Erythroblast (primary cell): Measurements from ENCODE around the gene TNFRSF18.

Source experiments
- DNase-seq, 2 experiments: peaks; one replicate each; lab custom pipeline; 2025; lab: John Stamatoyannopoulos, UW
- GATA1 ChIP-seq: IDR thresholded peaks from 2 replicates; pipeline ENCODE4 v1.6.1; 2011; ENCODE audit warnings: low read depth, mild to moderate bottlenecking, control low read depth, low read length, moderate library complexity
- POLR2A ChIP-seq: IDR thresholded peaks from 2 replicates; pipeline ENCODE4 v1.6.1; 2011; ENCODE audit warnings: mild to moderate bottlenecking, low read length

Gene TNFRSF18

DNA sequence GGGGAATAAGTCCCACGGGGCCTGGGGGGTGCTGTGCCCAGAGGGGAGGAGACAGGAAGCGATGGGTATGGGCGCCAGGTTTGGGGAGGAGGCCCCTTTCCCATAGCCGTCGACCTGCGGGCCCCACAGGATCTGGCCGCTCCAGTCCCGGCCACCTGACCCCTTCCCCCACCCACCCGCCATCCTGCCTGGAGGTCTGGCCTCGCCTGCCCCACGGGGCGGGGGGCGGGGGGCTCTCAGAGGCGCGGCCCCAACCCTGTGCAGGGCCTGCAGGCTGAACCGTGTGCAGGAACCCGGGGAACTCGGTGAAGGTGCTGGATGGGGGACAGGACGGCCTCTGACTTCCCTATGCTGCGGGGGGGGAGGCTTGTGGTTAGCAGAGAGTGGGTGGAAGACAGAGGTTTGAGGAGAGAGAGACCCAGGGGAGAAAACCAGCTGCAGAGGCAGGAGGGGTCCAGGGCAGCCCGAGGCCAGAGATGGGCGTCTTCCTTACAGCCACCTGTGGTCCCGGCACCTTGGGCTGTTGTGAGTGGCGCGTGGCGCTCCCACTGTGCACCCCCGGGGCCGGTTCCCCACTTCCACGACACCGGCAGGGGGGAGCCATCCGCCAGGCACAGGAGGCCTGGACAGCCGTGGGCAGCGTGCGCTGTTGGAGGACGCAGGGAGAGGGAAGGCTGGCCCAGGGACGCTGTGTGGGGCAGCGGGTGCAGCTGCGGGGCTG is 2.5 kb upstream of the TNFRSF18 start:
- no peak for DNase-seq
- no peak for TF ChIP-seq POLR2A
- TF ChIP-seq GATA1: no peak

DNA sequence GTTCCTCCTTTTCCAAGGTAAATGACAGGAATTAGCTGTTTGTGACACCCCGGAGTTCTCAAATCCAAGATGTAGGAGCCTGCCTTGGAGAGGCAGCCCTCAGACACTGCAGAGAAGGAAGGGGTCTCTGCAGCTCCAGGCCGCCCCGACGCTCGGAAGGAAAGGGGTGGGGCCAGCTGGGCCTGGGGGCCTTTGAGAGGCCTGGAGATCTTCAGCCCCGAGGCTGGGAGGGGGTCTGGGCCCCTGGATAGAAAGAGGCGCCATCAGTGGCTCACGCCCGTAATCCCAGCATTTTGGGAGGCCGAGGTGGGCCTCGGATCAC is 1.1 kb upstream of the TNFRSF18 start:
- TF ChIP-seq POLR2A (no peak), GATA1 (no peak)
- no peak for DNase-seq

DNA sequence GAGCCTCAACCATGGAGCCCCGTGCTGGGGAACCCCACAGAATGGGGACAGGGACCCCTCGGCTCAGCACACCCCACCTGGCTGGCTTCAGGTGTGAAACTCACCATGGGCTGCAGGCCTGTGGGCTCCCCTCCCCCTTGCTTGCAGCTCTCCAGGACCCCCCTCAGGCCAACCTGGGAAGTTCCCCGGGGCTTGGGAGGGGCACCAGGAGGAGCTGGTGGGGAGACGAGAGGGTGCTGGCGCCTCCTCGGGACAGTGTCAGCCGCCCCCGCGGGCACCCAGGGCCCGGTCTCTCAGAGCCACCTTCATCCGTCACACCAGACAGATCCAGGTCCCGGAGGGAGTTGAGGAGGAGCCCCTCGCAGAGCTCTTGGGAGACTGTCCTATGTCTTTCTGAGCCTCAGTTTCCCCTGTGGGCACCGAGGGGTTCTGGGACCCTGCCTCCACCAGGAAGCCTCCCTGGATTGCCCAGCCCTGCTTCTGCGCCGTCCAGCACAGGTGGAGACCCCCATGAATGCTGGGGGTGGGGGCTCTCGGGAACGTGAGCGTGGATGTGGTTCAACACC is 657 bp upstream of the TNFRSF18 start:
- TF ChIP-seq POLR2A (no peak), GATA1 (no peak)
- no peak for DNase-seq

DNA sequence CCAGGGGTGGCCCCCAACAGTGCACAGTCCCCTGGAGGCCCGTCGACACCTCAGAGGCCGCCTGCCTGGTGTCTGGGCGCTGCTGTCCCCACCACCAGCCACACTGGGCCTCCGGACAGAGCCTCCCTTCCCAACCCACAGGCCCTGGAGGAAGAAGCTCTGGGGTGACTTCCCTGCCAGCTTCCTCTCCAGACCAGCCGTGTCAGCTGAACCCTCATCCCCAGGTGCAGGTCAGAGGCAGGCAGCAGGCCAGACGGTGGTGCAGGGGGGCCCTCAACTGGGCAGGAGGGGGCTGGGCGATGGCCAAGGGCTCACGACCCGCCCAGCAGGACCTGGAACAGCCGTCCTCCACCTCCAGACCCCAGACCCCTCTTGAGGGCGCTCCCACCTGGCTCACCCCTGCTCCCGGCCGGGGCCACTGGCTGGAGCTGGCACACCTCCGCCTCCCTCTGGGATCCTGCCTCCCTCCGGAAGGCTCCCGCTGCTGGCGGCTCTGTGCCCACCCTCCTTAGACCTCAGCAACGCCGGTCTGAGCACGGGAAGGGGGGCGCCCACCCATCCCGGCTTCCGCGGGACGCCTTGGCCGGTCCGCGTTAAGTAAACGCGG is 520 bp downstream of the TNFRSF18 start:
- no peak for DNase-seq
- no peak for TF ChIP-seq GATA1
- no peak for TF ChIP-seq POLR2A

DNA sequence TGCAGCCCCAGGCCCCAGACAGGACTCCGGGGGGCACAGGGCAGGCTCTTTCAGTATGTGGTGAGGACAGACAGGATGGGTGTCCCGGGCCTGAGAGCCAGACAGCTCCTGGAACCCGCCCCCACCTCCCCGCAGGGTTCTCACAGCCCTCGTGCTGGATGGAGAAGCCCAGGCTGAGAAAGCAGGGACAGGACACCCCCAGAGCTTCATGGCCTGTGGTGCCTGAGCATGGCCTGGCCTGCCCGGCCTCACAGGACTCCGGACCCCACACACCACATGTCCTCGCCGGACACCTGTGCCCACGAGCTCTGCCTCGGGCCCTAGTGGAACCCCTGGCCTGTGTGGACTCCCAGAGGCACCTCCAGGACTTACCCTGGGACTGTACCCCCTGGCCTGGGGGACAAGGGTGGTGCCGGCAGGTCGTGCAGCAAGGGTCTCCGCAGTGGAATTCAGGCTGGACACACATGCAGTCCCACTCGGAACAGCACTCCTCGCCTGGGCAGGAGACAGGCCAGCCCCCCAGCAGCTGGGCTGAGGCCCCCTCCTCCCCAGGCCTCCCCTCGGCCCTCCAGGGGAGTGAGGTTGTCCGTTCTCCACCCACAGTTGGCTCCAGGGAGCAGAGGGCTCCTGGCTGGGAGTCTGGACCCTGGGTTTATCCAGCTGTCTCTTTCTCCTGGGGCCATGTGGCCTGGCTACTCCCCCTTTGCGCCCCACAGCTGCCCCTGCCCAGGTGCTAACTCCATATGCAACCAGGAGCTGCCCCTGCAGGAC is 1.2 kb downstream of the TNFRSF18 start:
- DNase-seq: no peak
- TF ChIP-seq GATA1: no peak
- no peak for TF ChIP-seq POLR2A

DNA sequence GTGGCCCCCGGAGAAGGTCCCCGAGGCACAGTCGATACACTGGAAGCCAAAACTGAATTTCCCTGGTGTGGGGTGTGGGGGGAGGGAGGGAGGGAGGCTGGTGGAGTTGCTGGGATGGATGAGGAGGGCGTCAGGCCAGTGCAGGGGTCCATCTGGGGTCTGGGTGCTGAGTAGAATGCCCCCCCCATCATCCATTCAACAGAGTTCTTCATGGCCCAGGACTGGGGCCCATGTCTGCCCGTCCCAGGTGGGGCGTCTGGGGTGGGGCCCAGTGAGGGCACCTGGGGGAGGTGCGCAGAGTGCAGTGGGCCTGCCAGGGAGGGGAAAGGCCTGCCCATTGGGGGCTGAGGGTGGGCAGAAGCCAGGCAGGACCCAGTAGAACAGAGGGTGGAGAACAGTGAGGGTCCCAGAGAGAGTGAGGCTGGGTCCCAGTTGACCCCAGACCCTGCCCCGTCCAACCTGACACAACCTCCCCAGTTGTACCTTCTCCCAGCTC is 1.9 kb downstream of the TNFRSF18 start:
- DNase-seq: no peak
- no peak for TF ChIP-seq POLR2A
- TF ChIP-seq GATA1: no peak

DNA sequence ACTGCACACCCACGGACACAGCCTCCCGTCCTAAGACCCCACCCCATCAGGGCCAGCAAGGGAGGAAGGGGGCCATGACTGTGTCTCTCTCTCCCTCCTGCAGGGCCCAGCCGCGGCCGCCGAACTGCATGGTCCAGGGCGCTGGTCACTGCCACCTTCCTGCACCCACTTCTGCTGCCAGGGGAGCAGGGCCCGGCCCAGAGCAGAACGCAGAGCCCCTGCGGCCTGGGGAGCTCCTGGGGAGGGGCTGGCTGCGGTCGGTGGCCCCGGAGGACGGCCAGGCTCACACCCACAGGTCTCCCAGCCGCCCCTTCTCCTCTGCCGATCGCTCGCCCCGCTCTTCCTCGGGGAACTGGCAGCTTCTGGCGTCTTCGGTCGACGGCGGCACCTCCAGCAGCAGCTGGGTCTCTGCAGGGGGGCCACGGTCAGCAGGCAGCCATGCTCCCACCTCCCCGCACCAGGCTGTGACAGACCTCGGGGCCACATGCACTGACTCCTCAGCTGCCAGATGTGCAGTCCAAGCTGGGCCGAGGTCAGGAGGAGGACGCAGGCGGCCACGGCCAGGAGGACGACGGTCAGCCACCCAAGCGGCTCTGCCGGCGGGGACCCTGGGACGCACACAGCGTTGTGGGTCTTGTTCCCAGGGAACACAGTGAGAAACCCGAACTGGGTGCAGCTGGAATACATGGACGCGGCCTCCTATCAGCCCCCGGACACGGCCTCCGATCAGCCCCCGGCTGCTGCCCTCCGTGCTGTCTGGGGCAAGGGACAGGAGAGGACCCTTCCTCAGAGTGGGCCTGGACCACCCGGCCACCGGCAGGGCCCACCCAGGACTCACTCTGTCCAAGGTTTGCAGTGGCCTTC is 2.6 kb downstream of the TNFRSF18 start:
- DNase-seq: no peak
- TF ChIP-seq POLR2A (no peak), GATA1 (no peak)

DNA sequence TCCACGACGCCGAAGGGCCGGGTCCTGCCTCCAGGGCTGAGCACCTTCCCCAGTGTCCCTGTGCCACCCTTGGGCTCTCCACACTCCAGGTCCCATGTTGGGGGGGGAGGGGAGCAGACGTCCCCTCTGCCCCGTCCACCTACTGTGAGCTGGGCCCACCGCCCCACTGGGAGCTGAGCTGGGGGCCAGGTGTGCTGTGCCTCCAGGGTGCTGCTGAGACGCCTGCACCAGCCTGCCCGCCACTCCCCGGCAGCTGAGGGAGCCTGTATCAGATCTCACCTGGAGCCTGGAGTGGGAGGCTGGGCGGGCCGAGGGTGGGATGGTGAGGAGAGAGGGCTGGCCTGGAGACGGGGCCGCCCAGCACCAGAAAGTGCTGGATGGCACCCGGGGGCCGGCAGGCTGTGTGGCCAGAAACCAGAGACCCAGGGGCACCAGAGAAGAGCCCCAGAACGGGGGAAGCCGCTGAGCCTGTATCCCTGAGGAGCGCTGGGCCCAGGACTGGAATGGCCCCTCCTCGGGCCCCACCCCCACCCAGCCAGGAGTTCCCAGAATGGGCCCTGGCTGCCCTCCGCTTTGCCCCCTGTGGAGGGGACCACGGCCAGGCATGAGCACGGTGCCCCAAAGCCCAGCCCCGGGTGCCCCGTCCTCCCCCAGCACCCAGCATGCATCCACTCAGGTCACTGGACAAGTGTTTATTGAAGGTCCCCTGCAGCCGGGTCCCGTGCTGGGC is 3.4 kb downstream of the TNFRSF18 start:
- DNase-seq: no peak
- no peak for TF ChIP-seq GATA1
- no peak for TF ChIP-seq POLR2A

DNA sequence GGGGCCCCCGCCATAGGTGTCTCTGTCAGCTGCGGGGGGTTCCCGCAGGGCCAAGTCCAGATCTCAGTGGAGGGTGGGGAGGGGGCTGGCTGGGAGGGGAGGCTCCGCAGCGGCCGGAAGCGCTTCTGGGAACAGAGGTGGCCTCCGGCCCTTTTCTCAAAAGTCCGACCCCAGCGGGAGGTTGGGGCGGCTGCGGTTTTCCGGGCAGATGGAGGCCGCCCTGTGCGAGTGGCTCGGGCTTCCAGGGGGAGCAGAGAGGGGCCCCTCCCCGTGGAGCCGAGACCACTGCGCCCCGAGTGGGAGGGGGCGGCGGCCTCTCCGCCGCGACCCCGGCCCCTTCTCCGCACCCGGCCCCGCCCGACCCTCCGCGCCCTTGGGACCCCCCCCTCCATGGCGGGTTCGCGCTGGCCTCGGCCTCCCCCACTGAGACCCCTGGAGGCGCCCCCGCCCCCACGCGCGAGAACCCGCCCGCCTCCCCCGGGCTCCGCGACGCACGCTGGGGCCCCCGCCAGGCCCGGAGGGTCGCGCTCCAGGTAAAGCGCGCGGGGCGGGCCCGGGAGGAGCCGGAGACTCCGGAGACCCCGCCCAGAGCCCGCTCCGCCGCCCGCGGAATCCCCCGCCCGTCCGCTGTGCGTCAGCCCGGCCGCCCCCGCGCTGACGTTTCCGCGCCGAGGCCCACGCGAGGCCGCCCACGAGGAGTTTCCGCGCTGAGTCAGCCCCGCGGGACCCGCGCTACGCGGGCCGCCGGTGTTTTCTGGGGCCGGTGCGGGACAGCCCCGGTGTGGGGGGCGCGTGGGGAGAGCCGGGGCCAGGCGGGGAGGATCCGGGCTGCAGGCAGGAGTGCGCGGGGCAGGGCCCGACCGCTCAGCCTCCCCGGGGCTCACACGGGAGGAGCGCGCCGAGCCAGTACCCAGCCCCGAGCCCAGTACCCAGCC is 5.2 kb downstream of the TNFRSF18 start:
- DNase-seq: no peak
- TF ChIP-seq GATA1 (no peak), POLR2A (no peak)

DNA sequence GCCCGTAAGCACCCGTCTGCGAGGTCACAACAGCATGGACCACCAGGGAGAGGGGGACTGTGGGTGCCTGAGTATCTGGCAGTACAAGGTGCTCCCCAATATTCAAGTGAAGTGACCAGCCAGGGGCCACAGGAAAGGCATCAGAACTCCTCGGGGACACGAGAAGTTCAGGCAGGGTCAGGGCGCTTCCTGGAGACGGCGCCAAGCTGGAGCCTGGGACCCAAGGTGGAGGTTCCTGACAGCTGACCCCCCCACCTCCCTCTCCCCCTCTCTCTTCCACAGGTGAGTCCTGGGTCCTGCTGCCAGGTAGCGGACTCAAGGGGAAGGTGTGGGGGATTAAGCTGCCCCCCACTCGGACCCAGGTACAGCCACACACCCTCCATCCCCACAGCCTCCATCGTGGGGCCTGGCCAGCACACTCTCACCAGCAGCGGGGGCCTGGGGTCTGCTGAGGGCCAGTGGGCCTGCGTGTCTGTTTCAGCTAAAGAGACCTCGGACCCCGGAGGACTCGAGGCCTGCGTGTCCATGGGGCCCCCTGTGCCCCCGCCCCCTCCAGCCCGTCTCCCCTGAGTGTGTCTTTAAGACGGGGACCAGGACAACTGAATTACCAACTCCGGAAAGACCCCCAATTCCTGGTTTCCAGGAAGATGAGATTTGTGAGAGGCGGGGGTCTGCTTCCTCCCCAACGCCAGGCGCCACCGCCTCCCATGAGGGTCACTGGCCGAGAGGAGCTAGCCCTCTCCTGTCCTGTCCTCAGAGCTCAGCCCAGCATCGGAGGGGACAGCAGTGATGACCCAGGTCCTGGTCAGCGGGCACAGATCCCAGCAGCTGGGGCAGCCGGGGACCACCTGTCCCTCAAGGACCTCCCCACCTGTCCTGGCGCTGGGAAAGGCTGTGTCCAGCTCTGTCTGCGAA is 6.2 kb downstream of the TNFRSF18 start:
- DNase-seq: no peak
- TF ChIP-seq POLR2A: no peak
- TF ChIP-seq GATA1: no peak
